Muscle layer of duodenum (tissue), 2 donors: ENCODE results near the gene KNSTRN.

Source experiments
- H3K27ac ChIP-seq: one replicate; pipeline ENCODE4 v1.7.0; 2013; ENCODE audit warnings: mild to moderate bottlenecking, low read length
- H3K27me3 ChIP-seq: one replicate; pipeline ENCODE4 v1.7.0; 2013; ENCODE audit warnings: low read depth, mild to moderate bottlenecking, control low read depth, low read length
- H3K36me3 ChIP-seq, 2 donors: one replicate each; pipeline ENCODE4 v1.7.0; 2013; ENCODE audit warnings: low read length in 2 of 2, control low read depth in 1 of 2, mild to moderate bottlenecking in 1 of 2; ENCODE audit not compliant: insufficient read depth in 2 of 2, control insufficient read depth in 1 of 2
- H3K4me1 ChIP-seq, 2 donors: one replicate each; pipeline ENCODE4 v1.7.0; 2013; ENCODE audit warnings: low read length in 2 of 2, mild to moderate bottlenecking in 2 of 2, control low read depth in 1 of 2, moderate library complexity in 1 of 2; ENCODE audit not compliant: insufficient read depth in 2 of 2, control insufficient read depth in 1 of 2
- H3K4me3 ChIP-seq, 2 donors: one replicate each; pipeline ENCODE4 v1.7.0; 2013; ENCODE audit warnings: low read length in 2 of 2, low read depth in 1 of 2, mild to moderate bottlenecking in 1 of 2
- H3K9me3 ChIP-seq, 2 donors: one replicate each; pipeline ENCODE4 v1.7.0; 2013; ENCODE audit warnings: low read length in 2 of 2, control low read depth in 1 of 2, mild to moderate bottlenecking in 1 of 2; ENCODE audit not compliant: control insufficient read depth in 1 of 2
- donor health status: healthy.

Gene KNSTRN

GRCh38 chr15:40367686-40368611, 14.6 kb upstream of the KNSTRN start:
- H3K4me3 ChIP-seq: peak overlapping the region; percentile 21 to 57
- H3K36me3 ChIP-seq: no peaks in the 10 kb centered on the region
- H3K4me1 ChIP-seq: peaks cover 0 to 16% of the 10 kb centered on the region in 2 donors
- H3K9me3 ChIP-seq: no peaks in the 10 kb centered on the region
- H3K27ac ChIP-seq: no peak overlapping the region
- no peaks in the 10 kb centered on the region for H3K27me3 ChIP-seq

GRCh38 chr15:40368719-40369473, 13.6 kb upstream of the KNSTRN start:
- H3K4me3 ChIP-seq: no peak overlapping the region
- no peak overlapping the region for H3K27ac ChIP-seq
- H3K27me3 ChIP-seq: no peaks in the 10 kb centered on the region
- no peaks in the 10 kb centered on the region for H3K36me3 ChIP-seq
- no peaks in the 10 kb centered on the region for H3K9me3 ChIP-seq
- peaks cover 0 to 16% of the 10 kb centered on the region in 2 donors for H3K4me1 ChIP-seq

- Histone ChIP-seq H3K4me1 (peaks cover 0 to 16% of the 10 kb centered on the region in 2 donors), H3K4me3 (no peak overlapping the region), H3K9me3 (no peaks in the 10 kb centered on the region), H3K27me3 (no peaks in the 10 kb centered on the region), H3K36me3 (no peaks in the 10 kb centered on the region), H3K27ac (no peak overlapping the region)
Measured at GRCh38 chr15:40369474-40369869, 13.0 kb upstream of the KNSTRN start.

GRCh38 chr15:40369971-40370370, 12.6 kb upstream of the KNSTRN start:
- H3K4me3 ChIP-seq: no peak overlapping the region
- H3K9me3 ChIP-seq: no peaks in the 10 kb centered on the region
- H3K36me3 ChIP-seq: no peaks in the 10 kb centered on the region
- no peak overlapping the region for H3K27ac ChIP-seq
- no peaks in the 10 kb centered on the region for H3K27me3 ChIP-seq
- H3K4me1 ChIP-seq: peaks cover 0 to 16% of the 10 kb centered on the region in 2 donors

- Histone ChIP-seq H3K27ac (no peak overlapping the region), H3K27me3 (no peaks in the 10 kb centered on the region), H3K4me1 (peaks cover 0 to 4% of the 10 kb centered on the region in 2 donors), H3K9me3 (no peaks in the 10 kb centered on the region), H3K4me3 (no peak overlapping the region), H3K36me3 (no peaks in the 10 kb centered on the region)
Measured at GRCh38 chr15:40372981-40373380, 9.5 kb upstream of the KNSTRN start.

GRCh38 chr15:40377606-40378005, 4.9 kb upstream of the KNSTRN start:
- Histone ChIP-seq H3K36me3 (no peaks in the 10 kb centered on the region), H3K4me1 (no peaks in the 10 kb centered on the region), H3K27me3 (no peaks in the 10 kb centered on the region), H3K9me3 (no peaks in the 10 kb centered on the region), H3K4me3 (no peak overlapping the region), H3K27ac (no peak overlapping the region)

GRCh38 chr15:40379374-40379773, 3.1 kb upstream of the KNSTRN start:
- Histone ChIP-seq H3K27ac (no peak overlapping the region), H3K27me3 (no peaks in the 10 kb centered on the region), H3K4me1 (peaks cover 0 to 11% of the 10 kb centered on the region in 2 donors), H3K4me3 (no peak overlapping the region), H3K9me3 (no peaks in the 10 kb centered on the region), H3K36me3 (no peaks in the 10 kb centered on the region)

GRCh38 chr15:40379853-40380252, 2.7 kb upstream of the KNSTRN start:
- no peaks in the 10 kb centered on the region for H3K27me3 ChIP-seq
- no peaks in the 10 kb centered on the region for H3K9me3 ChIP-seq
- no peaks in the 10 kb centered on the region for H3K36me3 ChIP-seq
- H3K4me1 ChIP-seq: peaks cover 0 to 11% of the 10 kb centered on the region in 2 donors
- H3K4me3 ChIP-seq: no peak overlapping the region
- no peak overlapping the region for H3K27ac ChIP-seq

GRCh38 chr15:40380636-40381035, 1.9 kb upstream of the KNSTRN start:
- Histone ChIP-seq H3K36me3 (no peaks in the 10 kb centered on the region), H3K27me3 (no peaks in the 10 kb centered on the region), H3K27ac (no peak overlapping the region), H3K4me1 (peaks cover 0 to 11% of the 10 kb centered on the region in 2 donors), H3K9me3 (no peaks in the 10 kb centered on the region), H3K4me3 (no peak overlapping the region)

- H3K36me3 ChIP-seq: peaks cover 6 to 8% of the 10 kb centered on the region in 2 donors
- H3K4me1 ChIP-seq: peaks cover 0 to 11% of the 10 kb centered on the region in 2 donors
- no peaks in the 10 kb centered on the region for H3K27me3 ChIP-seq
- H3K9me3 ChIP-seq: no peaks in the 10 kb centered on the region
- H3K4me3 ChIP-seq: peak overlapping the region; percentile 81 to 94
- H3K27ac ChIP-seq: no peak overlapping the region
Measured at GRCh38 chr15:40381818-40382529, 547 bp upstream of the KNSTRN start.

- Histone ChIP-seq H3K9me3 (no peaks in the 10 kb centered on the region), H3K27ac (no peak overlapping the region), H3K4me1 (peaks cover 0 to 11% of the 10 kb centered on the region in 2 donors), H3K36me3 (peaks cover 11 to 37% of the 10 kb centered on the region in 2 donors), H3K27me3 (no peaks in the 10 kb centered on the region), H3K4me3 (no peak overlapping the region)
Measured at GRCh38 chr15:40386480-40386879, 4.0 kb downstream of the KNSTRN start.
